AG09319 (cell line): Measurements from ENCODE around the gene HIRIP3.

Source experiments
- DNase-seq: peaks from one replicate; pipeline ENCODE4 v3.0.0-alpha.2; 2010; ENCODE audit warnings: low read depth; ENCODE audit errors: extremely low read depth
- TF ChIP-seq, protein P1 (sequence below): IDR thresholded peaks from 2 replicates; pipeline ENCODE4 v1.5.1; 2011; ENCODE audit warnings: low read depth, mild to moderate bottlenecking, inconsistent platforms, low read length, moderate library complexity

HIRIP3 gene

DNA sequence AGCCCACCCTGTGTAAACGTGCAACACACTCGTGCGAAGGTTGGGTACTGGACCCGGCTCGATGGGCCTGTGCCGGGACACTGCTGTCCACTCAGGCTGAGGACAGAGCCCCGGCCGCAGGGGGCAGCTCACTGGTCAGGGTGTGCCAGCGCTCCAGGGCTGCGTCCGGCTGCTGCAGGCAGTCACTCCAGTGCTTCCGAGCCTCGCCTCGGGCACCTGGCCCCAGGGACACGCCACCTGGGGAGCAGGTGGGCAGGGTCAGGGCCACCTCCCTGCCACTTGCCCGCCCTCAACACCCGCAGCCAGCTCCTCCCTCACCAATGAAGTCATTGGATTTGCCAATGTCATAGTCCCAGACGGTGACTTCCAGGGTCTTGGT is 10.7 kb upstream of the HIRIP3 start:
- no peak for DNase-seq
- TF ChIP-seq, protein P1, sequence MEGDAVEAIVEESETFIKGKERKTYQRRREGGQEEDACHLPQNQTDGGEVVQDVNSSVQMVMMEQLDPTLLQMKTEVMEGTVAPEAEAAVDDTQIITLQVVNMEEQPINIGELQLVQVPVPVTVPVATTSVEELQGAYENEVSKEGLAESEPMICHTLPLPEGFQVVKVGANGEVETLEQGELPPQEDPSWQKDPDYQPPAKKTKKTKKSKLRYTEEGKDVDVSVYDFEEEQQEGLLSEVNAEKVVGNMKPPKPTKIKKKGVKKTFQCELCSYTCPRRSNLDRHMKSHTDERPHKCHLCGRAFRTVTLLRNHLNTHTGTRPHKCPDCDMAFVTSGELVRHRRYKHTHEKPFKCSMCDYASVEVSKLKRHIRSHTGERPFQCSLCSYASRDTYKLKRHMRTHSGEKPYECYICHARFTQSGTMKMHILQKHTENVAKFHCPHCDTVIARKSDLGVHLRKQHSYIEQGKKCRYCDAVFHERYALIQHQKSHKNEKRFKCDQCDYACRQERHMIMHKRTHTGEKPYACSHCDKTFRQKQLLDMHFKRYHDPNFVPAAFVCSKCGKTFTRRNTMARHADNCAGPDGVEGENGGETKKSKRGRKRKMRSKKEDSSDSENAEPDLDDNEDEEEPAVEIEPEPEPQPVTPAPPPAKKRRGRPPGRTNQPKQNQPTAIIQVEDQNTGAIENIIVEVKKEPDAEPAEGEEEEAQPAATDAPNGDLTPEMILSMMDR, result no peak

DNA sequence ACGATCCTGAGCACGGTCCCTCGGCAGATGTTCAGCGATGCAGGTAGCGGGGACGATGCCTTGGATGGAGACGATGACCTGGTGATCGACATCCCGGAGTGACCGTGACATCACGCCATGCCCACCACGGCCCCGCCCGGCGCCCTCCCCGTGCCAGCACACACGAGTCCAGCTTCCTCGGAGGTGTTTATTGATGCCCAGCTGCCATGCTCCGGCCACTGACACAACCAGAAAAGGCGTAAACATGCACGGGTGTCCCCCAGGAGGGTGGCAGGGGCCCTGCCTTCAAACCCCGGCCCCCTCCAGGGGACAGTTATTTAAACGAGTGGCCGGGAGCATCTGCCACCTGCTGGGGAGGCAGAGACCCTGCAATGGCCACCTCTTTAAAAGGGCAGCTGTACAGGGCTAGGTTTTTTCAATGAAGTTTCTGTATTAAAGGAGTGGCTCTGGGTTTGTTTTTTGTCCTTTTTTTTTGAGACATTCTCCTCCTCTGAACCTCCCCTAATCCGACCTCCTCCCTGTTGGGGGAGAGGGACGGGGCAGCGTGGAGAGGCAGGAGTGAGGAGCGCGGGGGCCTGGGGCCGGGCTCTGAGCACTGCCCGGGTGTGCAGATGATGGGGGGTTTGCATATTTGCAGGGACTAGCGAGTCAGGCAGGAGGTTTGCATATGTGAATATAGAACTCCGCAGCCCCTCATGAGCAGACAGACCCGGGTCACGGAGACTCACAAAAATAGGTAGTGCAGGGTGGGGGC is 10.1 kb upstream of the HIRIP3 start:
- TF ChIP-seq, protein P1, result peak; percentile 87
- peak; percentile 14 for DNase-seq

DNA sequence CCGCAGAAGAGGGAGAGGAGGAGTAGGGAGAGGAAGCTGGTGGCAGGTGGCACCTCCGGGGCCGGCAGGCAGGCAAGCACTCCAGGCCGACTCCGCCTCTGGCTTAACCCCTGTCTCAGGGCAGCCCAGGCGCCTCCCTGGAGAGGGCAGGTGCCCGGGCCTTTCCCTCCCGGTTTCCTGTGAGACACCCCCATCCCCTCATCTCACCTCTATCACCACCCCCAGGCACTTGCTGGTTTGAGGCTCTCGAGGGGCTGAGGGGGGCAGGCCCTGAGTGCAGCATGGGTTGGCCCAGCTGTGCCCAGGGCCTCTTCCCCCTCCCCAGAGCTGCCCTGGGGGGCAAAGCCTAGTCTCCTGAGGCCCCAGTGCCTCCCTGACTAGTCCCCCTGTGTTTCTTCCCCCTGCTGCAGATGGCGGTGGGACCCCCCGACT is 9.4 kb upstream of the HIRIP3 start:
- TF ChIP-seq, protein P1, result no peak
- no peak for DNase-seq

DNA sequence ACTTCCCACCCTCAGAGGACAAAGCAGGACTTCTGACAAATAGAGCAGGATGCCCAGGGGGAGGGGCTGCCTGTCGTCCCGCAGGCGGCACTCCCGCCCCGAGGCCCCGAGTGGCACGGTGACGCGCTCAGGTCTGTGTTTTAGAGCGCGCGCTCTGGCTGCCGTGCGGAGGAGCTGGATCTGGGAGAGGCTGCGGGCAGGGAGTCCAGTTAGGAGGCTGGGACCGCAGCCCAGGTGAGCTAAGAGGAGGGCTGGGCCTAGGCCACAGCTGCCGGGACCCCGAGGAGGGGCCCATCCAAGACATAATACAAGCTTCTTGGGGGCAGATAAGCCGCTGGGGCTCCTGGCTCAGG is 9.0 kb upstream of the HIRIP3 start:
- no peak for DNase-seq
- TF ChIP-seq, protein P1, result no peak

DNA sequence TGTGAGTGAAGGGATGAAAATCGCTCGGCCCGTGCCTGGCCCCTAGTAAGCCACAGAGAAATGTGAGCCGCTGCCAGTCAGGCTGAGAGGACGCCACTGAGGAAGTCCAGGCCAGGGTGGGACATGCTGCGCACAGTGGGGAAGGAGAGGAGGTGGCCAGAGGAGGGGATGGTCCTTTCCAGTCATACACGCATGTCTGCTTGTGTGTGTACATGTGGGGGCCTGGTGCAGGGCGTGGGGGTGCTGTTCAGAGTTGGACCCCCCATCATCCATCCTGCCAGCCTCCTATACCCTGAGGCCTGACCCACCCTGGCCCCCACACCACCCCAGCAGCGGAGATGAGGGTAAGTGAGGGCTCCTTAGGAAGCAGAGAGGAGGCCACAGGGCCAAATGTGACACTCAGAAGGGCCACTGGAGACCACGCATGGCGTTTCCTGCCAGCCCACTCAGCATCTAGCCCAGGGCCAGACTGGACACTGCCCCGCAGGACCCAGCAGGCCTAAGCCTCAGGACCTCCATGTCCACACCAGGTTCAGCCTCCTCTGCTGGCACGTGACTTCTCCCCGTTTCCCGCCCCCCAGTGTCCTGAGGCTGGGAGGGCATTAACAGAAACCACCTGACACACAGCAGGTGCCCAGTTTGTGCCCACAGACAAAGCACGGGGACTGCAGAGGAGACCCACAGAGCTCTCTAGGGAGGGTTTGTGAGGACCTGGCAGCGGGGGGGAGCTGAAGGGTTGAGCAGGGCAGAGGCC is 8.4 kb upstream of the HIRIP3 start:
- no peak for DNase-seq
- TF ChIP-seq, protein P1, result no peak

DNA sequence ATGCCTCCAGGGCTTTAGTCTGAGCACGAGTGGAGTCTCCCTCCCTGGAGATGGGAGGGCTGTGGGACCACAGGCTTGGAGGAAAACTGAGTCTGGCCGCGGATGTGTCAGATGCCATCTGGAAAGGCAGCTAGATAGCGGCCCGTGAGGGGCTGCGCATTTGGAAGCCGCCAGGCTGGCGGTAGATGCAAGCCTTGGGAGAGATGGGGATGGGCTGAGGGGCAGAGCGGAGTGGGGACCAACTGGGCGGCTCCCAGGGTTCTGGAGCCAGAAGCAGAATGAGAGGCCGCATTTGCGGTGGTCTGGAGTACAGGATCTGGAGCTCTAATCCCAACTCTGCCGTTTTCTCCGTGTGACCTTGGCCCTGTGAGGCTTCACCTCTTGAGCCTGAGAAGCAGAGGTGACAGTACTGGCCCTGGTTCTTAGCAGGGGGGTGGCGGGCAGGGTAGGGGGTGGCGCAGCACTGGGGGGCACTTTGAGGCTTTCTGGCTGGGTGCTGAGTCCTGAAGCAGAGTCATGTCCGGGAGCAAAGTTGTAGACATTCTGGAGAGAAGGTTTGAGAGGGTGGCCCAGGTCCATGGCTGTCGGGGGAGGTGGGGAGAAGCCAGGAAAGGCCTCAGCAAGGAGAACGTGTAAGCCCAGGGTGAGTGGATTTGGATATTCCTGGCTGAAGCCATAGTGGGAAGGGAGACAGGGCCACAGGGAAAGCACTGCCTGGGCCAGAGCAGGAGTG is 7.4 kb upstream of the HIRIP3 start:
- DNase-seq, result no peak
- TF ChIP-seq, protein P1, result no peak
